Putamen (tissue), 1 donor: ENCODE measurements around the gene TANC1.

ENCODE experiments used
- DNase-seq: peaks from one replicate; pipeline ENCODE4 v3.0.0-alpha.2; 2016; ENCODE audit warnings: low spot score

Gene TANC1

GRCh38 chr2:159160954-159161353, 192.5 kb downstream of the TANC1 start:
- DNase-seq: no peak

GRCh38 chr2:159163930-159164329, 195.5 kb downstream of the TANC1 start:
- DNase-seq: no peak

GRCh38 chr2:159164457-159164911, 196.0 kb downstream of the TANC1 start:
- DNase-seq: no peak

- DNase-seq: peak; percentile 25
These were observed 196.6 kb downstream of the TANC1 start for GRCh38 chr2:159165048-159165447.

- no peak for DNase-seq
These were observed 200.3 kb downstream of the TANC1 start for GRCh38 chr2:159168707-159169106.

DNA sequence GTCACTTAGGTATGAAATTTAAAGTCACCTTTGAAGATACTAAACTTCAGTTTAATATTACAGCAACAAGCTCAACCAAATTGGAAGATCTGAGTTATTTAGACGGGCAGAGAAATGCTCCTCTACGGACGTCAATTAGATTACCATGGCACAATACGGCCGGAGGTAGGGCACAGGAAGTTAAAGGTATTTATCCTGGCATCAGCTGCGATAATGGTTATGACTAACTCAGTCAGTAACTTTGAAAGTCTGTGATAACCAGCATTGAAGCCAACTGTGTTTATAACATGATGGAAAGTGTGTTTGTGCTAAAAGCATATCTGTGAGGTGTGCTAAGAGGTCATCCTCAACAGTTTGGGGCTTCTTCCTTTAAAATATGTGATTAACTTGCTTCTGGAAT, 200.7 kb downstream of the TANC1 start:
- no peak for DNase-seq

DNA sequence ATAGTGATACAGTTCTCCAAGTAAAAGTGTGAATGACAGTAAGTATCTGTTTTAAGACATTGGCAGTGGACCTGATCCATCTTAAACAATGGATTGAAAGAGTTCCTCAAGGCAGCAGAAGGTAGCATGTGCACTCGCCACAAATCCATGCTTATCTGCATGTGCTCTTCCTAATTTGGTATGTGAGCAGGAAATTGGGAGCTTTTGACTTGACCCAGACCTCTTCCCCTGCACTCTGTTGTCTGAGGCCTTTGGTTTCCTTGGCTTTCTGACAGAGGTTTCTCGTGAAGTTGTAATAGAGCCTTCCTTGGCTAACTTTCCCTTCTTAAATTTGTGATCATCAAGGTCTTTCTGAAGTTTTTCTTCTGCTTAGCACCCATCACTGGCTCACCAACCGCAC, 204.0 kb downstream of the TANC1 start:
- no peak for DNase-seq

DNA sequence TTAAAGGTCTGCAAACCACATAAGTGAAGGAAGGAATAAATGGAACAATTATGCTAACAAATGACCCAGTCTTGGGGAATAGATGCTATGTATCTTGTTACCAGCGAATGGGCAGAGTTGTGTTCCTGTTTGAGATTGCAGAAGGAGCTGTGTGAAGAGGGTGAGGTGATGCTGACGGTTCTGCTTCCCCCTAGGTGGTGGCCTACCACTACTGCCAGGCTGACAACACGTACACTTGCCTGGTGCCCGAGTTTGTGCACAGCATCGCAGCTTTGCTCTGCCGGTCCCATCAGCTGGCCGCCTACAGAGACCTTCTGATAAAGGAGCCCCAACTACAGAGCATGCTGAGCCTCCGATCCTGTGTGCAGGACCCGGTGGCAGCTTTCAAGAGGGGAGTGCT, 206.3 kb downstream of the TANC1 start:
- DNase-seq: no peak

- DNase-seq: no peak
These were observed 206.7 kb downstream of the TANC1 start for GRCh38 chr2:159175182-159175581.

GRCh38 chr2:159175927-159176326, 207.5 kb downstream of the TANC1 start:
- no peak for DNase-seq

- no peak for DNase-seq
These were observed 208.1 kb downstream of the TANC1 start for GRCh38 chr2:159176555-159176954.

DNA sequence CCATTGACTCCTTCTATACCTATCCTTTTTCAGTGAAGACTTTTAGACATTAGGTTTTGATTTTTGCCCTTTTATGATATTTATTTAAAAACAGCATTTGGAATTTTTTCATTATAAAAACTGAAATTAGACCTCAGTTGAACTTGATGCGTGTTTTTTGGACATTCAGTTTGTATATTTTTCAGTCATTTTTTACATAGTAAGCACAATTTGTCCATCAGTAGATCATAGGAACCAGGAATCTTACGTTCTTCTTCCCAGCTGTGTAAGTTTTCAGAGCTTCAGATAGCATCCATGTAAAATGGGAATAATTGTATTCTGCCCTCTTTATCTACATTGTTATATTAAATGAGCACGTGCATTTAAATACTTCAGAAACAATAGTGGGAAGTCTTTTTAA, 208.9 kb downstream of the TANC1 start:
- no peak for DNase-seq

DNA sequence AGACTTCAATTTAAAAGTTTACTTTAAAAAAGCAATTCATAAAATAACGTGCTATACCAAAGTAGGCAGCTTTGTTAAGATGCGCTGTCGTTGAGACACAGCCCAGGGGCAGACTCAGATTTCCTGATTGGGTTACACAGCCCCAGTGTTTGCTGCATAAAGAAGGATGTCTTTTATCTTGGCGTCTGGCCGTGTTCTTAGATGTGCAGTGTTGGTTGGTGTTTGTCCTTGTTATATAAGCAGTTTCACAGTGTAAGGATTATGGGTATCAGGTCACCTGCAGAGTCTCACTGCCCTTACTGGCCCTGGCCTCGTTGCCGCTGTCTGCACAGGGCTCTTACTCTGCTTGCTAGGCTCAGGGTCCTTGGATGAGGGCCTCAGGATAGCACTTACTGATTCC, 209.5 kb downstream of the TANC1 start:
- no peak for DNase-seq

DNA sequence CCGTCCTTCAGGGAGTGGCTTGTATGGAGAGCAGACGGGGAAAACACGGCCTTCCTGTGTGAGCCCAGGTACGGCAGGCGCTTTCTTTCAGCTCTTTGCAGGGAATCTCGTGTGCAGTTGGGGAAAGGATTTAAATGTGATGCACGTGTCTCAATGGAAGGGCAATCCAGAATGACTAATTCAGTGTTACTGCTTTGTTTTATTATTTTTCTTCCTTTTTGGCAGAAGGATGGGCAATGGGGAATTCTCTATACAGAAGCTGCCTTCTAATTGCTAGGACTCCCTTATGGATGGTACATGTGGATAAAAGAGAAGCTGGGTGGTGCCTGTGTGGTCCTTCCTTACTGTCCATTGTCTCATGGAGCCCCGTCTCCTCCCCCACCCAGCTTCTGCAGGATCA, 210.7 kb downstream of the TANC1 start:
- DNase-seq: no peak

- DNase-seq: no peak
These were observed 211.3 kb downstream of the TANC1 start for GRCh38 chr2:159179696-159180095.

DNA sequence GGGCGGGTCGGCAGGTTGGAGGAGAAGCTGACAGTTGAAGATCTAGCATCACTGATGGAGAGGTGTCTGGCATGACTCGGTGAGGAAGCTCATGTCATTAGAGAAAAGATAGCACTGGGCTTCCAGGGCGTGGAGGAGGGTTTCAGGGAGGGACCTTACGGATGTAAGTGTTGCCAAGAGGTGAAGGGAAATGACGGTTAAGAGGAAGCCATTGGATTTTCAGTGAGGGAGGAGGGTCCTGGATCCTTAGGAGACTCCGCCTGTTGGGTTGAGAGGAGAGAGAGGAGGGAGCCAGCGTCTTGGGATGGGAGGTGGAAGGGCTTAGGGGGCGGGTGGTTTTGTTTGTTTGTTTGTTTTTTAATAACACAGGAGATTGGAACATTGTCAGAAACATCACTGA, 214.9 kb downstream of the TANC1 start:
- no peak for DNase-seq

- DNase-seq: no peak
These were observed 217.1 kb downstream of the TANC1 start for GRCh38 chr2:159185401-159186130.

- DNase-seq: no peak
These were observed 218.0 kb downstream of the TANC1 start for GRCh38 chr2:159186462-159186861.

GRCh38 chr2:159187106-159187505, 218.7 kb downstream of the TANC1 start:
- DNase-seq: no peak

- no peak for DNase-seq
These were observed 220.0 kb downstream of the TANC1 start for GRCh38 chr2:159188449-159188848.

GRCh38 chr2:159192371-159192918, 224.0 kb downstream of the TANC1 start:
- DNase-seq: no peak

GRCh38 chr2:159193791-159194190, 225.4 kb downstream of the TANC1 start:
- DNase-seq: no peak

DNA sequence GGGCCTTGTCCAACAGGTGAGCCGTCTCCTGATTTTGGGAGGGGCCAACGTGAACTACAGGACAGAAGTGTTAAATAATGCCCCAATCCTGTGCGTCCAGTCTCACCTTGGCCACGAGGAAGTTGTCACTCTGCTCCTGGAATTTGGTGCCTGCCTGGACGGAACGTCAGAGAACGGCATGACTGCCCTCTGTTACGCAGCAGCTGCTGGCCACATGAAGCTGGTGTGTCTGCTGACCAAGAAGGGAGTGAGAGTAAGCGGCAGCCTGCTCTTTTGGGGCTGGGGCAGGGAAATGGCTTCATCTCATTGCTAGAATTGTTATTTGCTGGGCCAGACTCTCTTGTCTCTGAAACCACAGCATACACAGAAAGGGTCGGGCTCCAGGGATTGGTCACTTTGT, 225.8 kb downstream of the TANC1 start:
- DNase-seq: no peak

- DNase-seq: peak; percentile 59
These were observed 227.3 kb downstream of the TANC1 start for GRCh38 chr2:159195697-159196096.
